ENCODE results near the gene ARHGAP22. TPM values are rescaled to one million over a fixed set of nuclear protein-coding genes. Genes with fewer than 3 reads are reported as not detected.

ARHGAP22 gene
- total RNA-seq, 2 experiments from 2014 or later, result not detected

DNA sequence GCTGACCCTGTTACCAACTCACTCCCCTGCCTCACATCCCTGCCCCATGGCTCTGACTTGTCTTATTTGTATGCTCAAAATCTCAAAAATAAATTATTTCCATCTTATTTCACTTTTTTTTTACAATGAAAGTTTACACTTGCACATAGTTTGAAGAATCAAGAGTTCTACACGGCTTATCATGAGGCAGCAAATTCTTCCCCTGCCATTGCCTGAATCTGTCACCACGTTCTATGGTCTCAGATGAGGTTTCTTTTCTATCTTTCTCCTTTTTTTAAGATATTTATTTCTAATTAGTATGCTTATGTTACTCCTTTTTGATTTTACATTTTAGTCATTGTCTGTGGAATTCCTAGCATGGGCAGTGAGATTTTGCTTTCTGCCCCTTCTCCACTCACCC lies 28.4 kb downstream of the ARHGAP22 start:
- ATAC-seq (ENCODE audit: poor library complexity) (no peak), DNase-seq (no peak)
- TF ChIP-seq, protein P1, sequence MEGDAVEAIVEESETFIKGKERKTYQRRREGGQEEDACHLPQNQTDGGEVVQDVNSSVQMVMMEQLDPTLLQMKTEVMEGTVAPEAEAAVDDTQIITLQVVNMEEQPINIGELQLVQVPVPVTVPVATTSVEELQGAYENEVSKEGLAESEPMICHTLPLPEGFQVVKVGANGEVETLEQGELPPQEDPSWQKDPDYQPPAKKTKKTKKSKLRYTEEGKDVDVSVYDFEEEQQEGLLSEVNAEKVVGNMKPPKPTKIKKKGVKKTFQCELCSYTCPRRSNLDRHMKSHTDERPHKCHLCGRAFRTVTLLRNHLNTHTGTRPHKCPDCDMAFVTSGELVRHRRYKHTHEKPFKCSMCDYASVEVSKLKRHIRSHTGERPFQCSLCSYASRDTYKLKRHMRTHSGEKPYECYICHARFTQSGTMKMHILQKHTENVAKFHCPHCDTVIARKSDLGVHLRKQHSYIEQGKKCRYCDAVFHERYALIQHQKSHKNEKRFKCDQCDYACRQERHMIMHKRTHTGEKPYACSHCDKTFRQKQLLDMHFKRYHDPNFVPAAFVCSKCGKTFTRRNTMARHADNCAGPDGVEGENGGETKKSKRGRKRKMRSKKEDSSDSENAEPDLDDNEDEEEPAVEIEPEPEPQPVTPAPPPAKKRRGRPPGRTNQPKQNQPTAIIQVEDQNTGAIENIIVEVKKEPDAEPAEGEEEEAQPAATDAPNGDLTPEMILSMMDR (IDR thresholded peaks at IDR 0.05), result no peak
- no peaks in the 10 kb centered on the region for H3K9me3 ChIP-seq (ENCODE audit: control insufficient read depth in 1 of 2, insufficient read depth in 1 of 2, low read length in 2 of 2)
- no peak overlapping the region for H3K27ac ChIP-seq (ENCODE audit: low read depth in 1 of 2, low read length in 2 of 2)
- H3K27ac Mint-ChIP-seq, result no peak overlapping the region
- no peaks in the 10 kb centered on the region for H3K27me3 ChIP-seq (ENCODE audit: control insufficient read depth in 1 of 2, insufficient read depth in 2 of 2, low read length in 2 of 2)
- no peak overlapping the region for H3K4me3 ChIP-seq (ENCODE audit: low read length)
- H3K4me1 ChIP-seq (ENCODE audit: insufficient read depth, low read length), result no peaks in the 10 kb centered on the region
- H3K4me3 Mint-ChIP-seq, result no peak overlapping the region
- CTCF ChIA-PET, result no interaction called here
- POLR2A ChIA-PET, result no interaction called here
- no peaks in the 10 kb centered on the region for H3K4me1 Mint-ChIP-seq (ENCODE audit: low read depth)
- H3K36me3 ChIP-seq (ENCODE audit: insufficient read depth, low read length), result no peaks in the 10 kb centered on the region
- no peaks in the 10 kb centered on the region for H3K36me3 Mint-ChIP-seq (ENCODE audit: low read depth)
- H3K27me3 Mint-ChIP-seq, result peaks cover 14% of the 10 kb centered on the region
- intact Hi-C loops (cut with DNase I, micrococcal nuclease), result no loop called here
- H3K9me3 Mint-ChIP-seq, result no peaks in the 10 kb centered on the region

DNA sequence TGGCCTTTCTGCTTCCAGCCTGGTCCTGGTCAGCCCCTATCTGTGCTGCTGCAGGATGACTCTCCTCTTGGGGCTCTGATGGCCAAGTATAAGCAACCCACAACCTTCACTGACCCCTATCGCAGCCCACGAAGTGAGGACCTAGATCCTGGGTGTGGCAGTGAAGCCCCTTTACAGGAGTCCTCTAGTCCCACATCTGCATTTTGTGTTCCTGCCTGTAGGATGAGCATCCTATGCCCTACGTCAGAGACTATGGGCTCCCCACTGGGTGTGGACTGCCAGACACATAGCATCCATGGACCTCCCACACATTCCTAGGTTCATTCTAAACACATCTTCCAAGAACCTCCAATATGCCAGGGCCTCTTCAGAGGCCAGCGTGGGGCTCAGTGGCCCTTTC lies 29.0 kb downstream of the ARHGAP22 start:
- Mint-ChIP-seq H3K4me3 (no peak overlapping the region), H3K27ac (no peak overlapping the region), H3K27me3 (peaks cover 10% of the 10 kb centered on the region), H3K36me3 (ENCODE audit: low read depth) (no peaks in the 10 kb centered on the region), H3K9me3 (no peaks in the 10 kb centered on the region), H3K4me1 (ENCODE audit: low read depth) (no peaks in the 10 kb centered on the region)
- no peak for DNase-seq
- intact Hi-C loops (cut with DNase I, micrococcal nuclease), result no loop called here
- H3K4me1 ChIP-seq (ENCODE audit: insufficient read depth, low read length), result no peaks in the 10 kb centered on the region
- H3K4me3 ChIP-seq (ENCODE audit: low read length), result no peak overlapping the region
- TF ChIP-seq, protein P1 (IDR thresholded peaks at IDR 0.05), result no peak
- ATAC-seq (ENCODE audit: poor library complexity), result no peak
- POLR2A ChIA-PET, result no interaction called here
- H3K27me3 ChIP-seq (ENCODE audit: control insufficient read depth in 1 of 2, insufficient read depth in 2 of 2, low read length in 2 of 2), result no peaks in the 10 kb centered on the region
- CTCF ChIA-PET, result no interaction called here
- H3K27ac ChIP-seq (ENCODE audit: low read depth in 1 of 2, low read length in 2 of 2), result no peak overlapping the region
- no peaks in the 10 kb centered on the region for H3K9me3 ChIP-seq (ENCODE audit: control insufficient read depth in 1 of 2, insufficient read depth in 1 of 2, low read length in 2 of 2)
- H3K36me3 ChIP-seq (ENCODE audit: insufficient read depth, low read length), result no peaks in the 10 kb centered on the region

DNA sequence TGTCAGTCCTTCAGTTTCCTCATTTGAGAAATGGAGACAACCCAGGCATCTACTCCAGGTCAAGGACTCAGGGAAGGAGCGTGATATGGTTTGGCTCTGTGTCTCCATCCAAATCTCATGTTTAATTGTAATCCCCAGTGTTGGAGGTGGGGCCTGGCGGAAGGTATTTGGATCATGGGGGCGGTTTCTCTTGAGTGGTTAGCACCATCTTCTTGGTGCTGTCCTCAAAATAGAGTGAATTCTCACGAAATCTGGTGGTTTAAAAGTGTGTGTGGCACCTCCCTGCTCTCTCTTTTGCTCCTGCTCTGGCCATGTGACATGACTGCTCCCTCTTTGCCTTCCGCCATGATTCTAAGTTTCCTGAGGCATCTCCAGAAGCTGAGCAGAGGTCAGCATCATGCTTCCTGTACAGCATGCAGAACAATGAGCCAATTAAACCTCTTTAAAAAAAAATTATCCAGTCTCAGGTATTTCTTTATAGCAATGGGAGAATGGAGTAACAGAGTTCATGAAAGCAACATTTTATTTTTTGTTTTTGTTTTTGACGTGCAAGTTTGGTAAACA lies 30.0 kb downstream of the ARHGAP22 start:
- H3K4me1 Mint-ChIP-seq (ENCODE audit: low read depth), result no peaks in the 10 kb centered on the region
- H3K4me3 Mint-ChIP-seq, result no peak overlapping the region
- Histone ChIP-seq H3K9me3 (ENCODE audit: control insufficient read depth in 1 of 2, insufficient read depth in 1 of 2, low read length in 2 of 2) (no peaks in the 10 kb centered on the region), H3K27ac (ENCODE audit: low read depth in 1 of 2, low read length in 2 of 2) (no peak overlapping the region), H3K36me3 (ENCODE audit: insufficient read depth, low read length) (no peaks in the 10 kb centered on the region), H3K4me1 (ENCODE audit: insufficient read depth, low read length) (no peaks in the 10 kb centered on the region), H3K4me3 (ENCODE audit: low read length) (no peak overlapping the region), H3K27me3 (ENCODE audit: control insufficient read depth in 1 of 2, insufficient read depth in 2 of 2, low read length in 2 of 2) (no peaks in the 10 kb centered on the region)
- intact Hi-C loops (cut with DNase I, micrococcal nuclease), result no loop called here
- TF ChIP-seq, protein P1 (IDR thresholded peaks at IDR 0.05), result no peak
- no peaks in the 10 kb centered on the region for H3K36me3 Mint-ChIP-seq (ENCODE audit: low read depth)
- no peaks in the 10 kb centered on the region for H3K9me3 Mint-ChIP-seq
- CTCF ChIA-PET, result no interaction called here
- POLR2A ChIA-PET, result no interaction called here
- ATAC-seq (ENCODE audit: poor library complexity), result no peak
- DNase-seq, result no peak
- H3K27ac Mint-ChIP-seq, result no peak overlapping the region
- peaks cover 4% of the 10 kb centered on the region for H3K27me3 Mint-ChIP-seq
